ENCODE results near the gene POU4F1.

The POU4F1 gene

GRCh38 chr13:78625384-78625783 is 22.0 kb upstream of the POU4F1 start:
- Histone ChIP-seq H3K4me3 (ENCODE audit: low read length) (no peak overlapping the region), H3K4me1 (ENCODE audit: control insufficient read depth, insufficient read depth, low read length) (no peaks in the 10 kb centered on the region), H3K27me3 (ENCODE audit: control insufficient read depth, insufficient read depth, low read length) (no peaks in the 10 kb centered on the region), H3K27ac (ENCODE audit: low read length) (no peak overlapping the region), H3K9me3 (ENCODE audit: control insufficient read depth, insufficient read depth, low read length) (no peaks in the 10 kb centered on the region), H3K36me3 (ENCODE audit: control insufficient read depth, insufficient read depth, low read length) (no peaks in the 10 kb centered on the region)
- no CpG with 5 or more reads among the region's 2 CpGs for WGBS (ENCODE audit: insufficient coverage, insufficient read length)
- no peak for DNase-seq (ENCODE audit: low read depth, low spot score)

GRCh38 chr13:78623132-78623531 is 19.8 kb upstream of the POU4F1 start:
- H3K27ac ChIP-seq (ENCODE audit: low read length): no peak overlapping the region
- no peaks in the 10 kb centered on the region for H3K9me3 ChIP-seq (ENCODE audit: control insufficient read depth, insufficient read depth, low read length)
- H3K27me3 ChIP-seq (ENCODE audit: control insufficient read depth, insufficient read depth, low read length): no peaks in the 10 kb centered on the region
- H3K4me3 ChIP-seq (ENCODE audit: low read length): no peak overlapping the region
- no peaks in the 10 kb centered on the region for H3K4me1 ChIP-seq (ENCODE audit: control insufficient read depth, insufficient read depth, low read length)
- no CpG with 5 or more reads among the region's 3 CpGs for WGBS (ENCODE audit: insufficient coverage, insufficient read length)
- no peaks in the 10 kb centered on the region for H3K36me3 ChIP-seq (ENCODE audit: control insufficient read depth, insufficient read depth, low read length)
- DNase-seq (ENCODE audit: low read depth, low spot score): no peak

- Histone ChIP-seq H3K4me1 (ENCODE audit: control insufficient read depth, insufficient read depth, low read length) (no peaks in the 10 kb centered on the region), H3K9me3 (ENCODE audit: control insufficient read depth, insufficient read depth, low read length) (no peaks in the 10 kb centered on the region), H3K27me3 (ENCODE audit: control insufficient read depth, insufficient read depth, low read length) (no peaks in the 10 kb centered on the region; the same call in 1 of the 2 replicates), H3K27ac (ENCODE audit: low read length) (no peak overlapping the region), H3K36me3 (ENCODE audit: control insufficient read depth, insufficient read depth, low read length) (no peaks in the 10 kb centered on the region; the same call in 1 of the 2 replicates), H3K4me3 (ENCODE audit: low read length) (no peak overlapping the region)
- no peak for DNase-seq (ENCODE audit: low read depth, low spot score)
- WGBS (ENCODE audit: insufficient coverage, insufficient read length): no CpG with 5 or more reads among the region's 2 CpGs
Measured at GRCh38 chr13:78620936-78621470, 17.7 kb upstream of the POU4F1 start.

- no peaks in the 10 kb centered on the region for H3K9me3 ChIP-seq (ENCODE audit: control insufficient read depth, insufficient read depth, low read length)
- H3K4me3 ChIP-seq (ENCODE audit: low read length): no peak overlapping the region
- H3K36me3 ChIP-seq (ENCODE audit: control insufficient read depth, insufficient read depth, low read length): no peaks in the 10 kb centered on the region; the same call in 1 of the 2 replicates
- no peak for DNase-seq (ENCODE audit: low read depth, low spot score)
- no CpG with 5 or more reads among the region's 1 CpG for WGBS (ENCODE audit: insufficient coverage, insufficient read length)
- no peaks in the 10 kb centered on the region for H3K4me1 ChIP-seq (ENCODE audit: control insufficient read depth, insufficient read depth, low read length)
- H3K27ac ChIP-seq (ENCODE audit: low read length): no peak overlapping the region
- H3K27me3 ChIP-seq (ENCODE audit: control insufficient read depth, insufficient read depth, low read length): no peaks in the 10 kb centered on the region; the same call in 1 of the 2 replicates
Measured at GRCh38 chr13:78618411-78618810, 15.1 kb upstream of the POU4F1 start.

- no peaks in the 10 kb centered on the region for H3K9me3 ChIP-seq (ENCODE audit: control insufficient read depth, insufficient read depth, low read length)
- H3K27me3 ChIP-seq (ENCODE audit: control insufficient read depth, insufficient read depth, low read length): peaks cover 49% of the 10 kb centered on the region
- no peak for DNase-seq (ENCODE audit: low read depth, low spot score)
- no peaks in the 10 kb centered on the region; the same call in 1 of the 2 replicates for H3K36me3 ChIP-seq (ENCODE audit: control insufficient read depth, insufficient read depth, low read length)
- WGBS (ENCODE audit: insufficient coverage, insufficient read length): no CpG with 5 or more reads among the region's 3 CpGs
- no peak overlapping the region for H3K27ac ChIP-seq (ENCODE audit: low read length)
- H3K4me1 ChIP-seq (ENCODE audit: control insufficient read depth, insufficient read depth, low read length): peaks cover 4% of the 10 kb centered on the region
- H3K4me3 ChIP-seq (ENCODE audit: low read length): no peak overlapping the region
Measured at GRCh38 chr13:78611040-78611439, 7.7 kb upstream of the POU4F1 start.

GRCh38 chr13:78610381-78610883 is 7.1 kb upstream of the POU4F1 start:
- no CpG with 5 or more reads among the region's 4 CpGs for WGBS (ENCODE audit: insufficient coverage, insufficient read length)
- Histone ChIP-seq H3K9me3 (ENCODE audit: control insufficient read depth, insufficient read depth, low read length) (no peaks in the 10 kb centered on the region), H3K27me3 (ENCODE audit: control insufficient read depth, insufficient read depth, low read length) (peaks cover 55% of the 10 kb centered on the region)

GRCh38 chr13:78609464-78610205 is 6.3 kb upstream of the POU4F1 start:
- Histone ChIP-seq H3K4me3 (ENCODE audit: low read length) (peak overlapping the region; percentile 54; the same call in 1 of the 2 replicates), H3K27ac (ENCODE audit: low read length) (no peak overlapping the region), H3K27me3 (ENCODE audit: control insufficient read depth, insufficient read depth, low read length) (peaks cover 63% of the 10 kb centered on the region), H3K4me1 (ENCODE audit: control insufficient read depth, insufficient read depth, low read length) (peaks cover 4% of the 10 kb centered on the region), H3K36me3 (ENCODE audit: control insufficient read depth, insufficient read depth, low read length) (no peaks in the 10 kb centered on the region), H3K9me3 (ENCODE audit: control insufficient read depth, insufficient read depth, low read length) (no peaks in the 10 kb centered on the region)
- DNase-seq (ENCODE audit: low read depth, low spot score): no peak
- WGBS (ENCODE audit: insufficient coverage, insufficient read length): no CpG with 5 or more reads among the region's 33 CpGs

More at GRCh38 chr13:78610381-78610883, 7.1 kb upstream of the POU4F1 start:
- Histone ChIP-seq H3K4me3 (ENCODE audit: low read length) (no peak overlapping the region), H3K36me3 (ENCODE audit: control insufficient read depth, insufficient read depth, low read length) (no peaks in the 10 kb centered on the region), H3K4me1 (ENCODE audit: control insufficient read depth, insufficient read depth, low read length) (peaks cover 4% of the 10 kb centered on the region), H3K27ac (ENCODE audit: low read length) (no peak overlapping the region)
- DNase-seq (ENCODE audit: low read depth, low spot score): no peak

GRCh38 chr13:78608688-78609463 is 5.5 kb upstream of the POU4F1 start:
- Histone ChIP-seq H3K4me3 (ENCODE audit: low read length) (peak overlapping the region; percentile 54; the same call in 1 of the 2 replicates), H3K9me3 (ENCODE audit: control insufficient read depth, insufficient read depth, low read length) (no peaks in the 10 kb centered on the region), H3K36me3 (ENCODE audit: control insufficient read depth, insufficient read depth, low read length) (no peaks in the 10 kb centered on the region), H3K27ac (ENCODE audit: low read length) (no peak overlapping the region), H3K27me3 (ENCODE audit: control insufficient read depth, insufficient read depth, low read length) (peaks cover 69% of the 10 kb centered on the region), H3K4me1 (ENCODE audit: control insufficient read depth, insufficient read depth, low read length) (peaks cover 4% of the 10 kb centered on the region)
- no CpG with 5 or more reads among the region's 54 CpGs for WGBS (ENCODE audit: insufficient coverage, insufficient read length)
- no peak for DNase-seq (ENCODE audit: low read depth, low spot score)

GRCh38 chr13:78608252-78608687 is 4.9 kb upstream of the POU4F1 start:
- Histone ChIP-seq H3K27ac (ENCODE audit: low read length) (no peak overlapping the region), H3K4me3 (ENCODE audit: low read length) (no peak overlapping the region; the same call in 1 of the 2 replicates), H3K4me1 (ENCODE audit: control insufficient read depth, insufficient read depth, low read length) (peaks cover 4% of the 10 kb centered on the region), H3K36me3 (ENCODE audit: control insufficient read depth, insufficient read depth, low read length) (no peaks in the 10 kb centered on the region), H3K9me3 (ENCODE audit: control insufficient read depth, insufficient read depth, low read length) (no peaks in the 10 kb centered on the region), H3K27me3 (ENCODE audit: control insufficient read depth, insufficient read depth, low read length) (peaks cover 73% of the 10 kb centered on the region)
- no peak for DNase-seq (ENCODE audit: low read depth, low spot score)
- WGBS (ENCODE audit: insufficient coverage, insufficient read length): no CpG with 5 or more reads among the region's 15 CpGs

Data from iPS DF 6.9 (cell line).